Renal cortical epithelial cell (primary cell): ENCODE data around the gene ZDHHC7. TPM values are rescaled to one million over a fixed set of nuclear protein-coding genes. Genes with fewer than 3 reads are reported as not detected.

ENCODE experiments used
- DNase-seq: peaks from one replicate; pipeline ENCODE4 v3.0.0-alpha.2; 2011; ENCODE audit warnings: low read depth
- total RNA-seq: library from RNA; depleted of rRNA; stranded (reverse); fragments of >200 nt; gene quantifications from 2 replicates; pipeline ENCODE4 v1.2.3, GENCODE V29; 2014

The ZDHHC7 gene
- total RNA-seq, 1 donor from 2014 or later: 133 TPM

DNA sequence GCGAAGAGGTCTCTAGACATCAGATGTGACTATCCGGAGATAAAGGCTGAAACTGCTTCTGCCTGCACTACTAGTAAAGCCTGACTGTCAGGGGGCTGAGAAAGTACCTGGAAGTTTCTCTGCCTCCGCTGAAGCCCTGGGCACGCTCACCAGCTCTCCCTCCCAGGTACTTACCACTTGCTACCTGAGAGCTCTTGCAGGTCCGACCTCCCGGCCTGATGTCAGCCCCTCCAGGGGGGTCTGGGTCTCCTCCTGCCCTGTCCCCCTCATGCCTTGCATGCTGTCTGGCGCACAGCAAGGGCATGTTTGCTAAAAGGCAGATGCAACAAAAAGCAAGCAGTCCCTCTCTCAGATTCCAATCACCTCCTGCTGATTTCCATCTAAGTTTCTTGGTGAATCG lies 17.4 kb downstream of the ZDHHC7 start:
- DNase-seq: no peak

DNA sequence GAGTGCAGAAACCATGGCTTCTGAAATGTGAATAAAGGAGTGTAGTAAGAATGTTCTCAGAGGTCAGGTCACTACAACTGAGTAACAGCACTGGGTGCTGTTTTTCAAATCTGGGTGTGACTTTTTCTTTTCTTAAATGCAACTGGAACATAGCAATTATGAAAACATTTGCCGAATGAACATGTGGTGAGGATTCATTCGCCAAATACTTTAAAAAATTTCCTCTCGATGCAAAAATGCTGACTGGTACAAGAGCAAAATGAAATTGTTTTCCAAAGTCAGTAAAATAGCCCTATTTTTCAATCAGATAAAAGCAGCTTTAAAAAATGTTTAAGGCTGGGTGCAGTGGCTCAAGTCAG lies 18.6 kb downstream of the ZDHHC7 start:
- no peak for DNase-seq

DNA sequence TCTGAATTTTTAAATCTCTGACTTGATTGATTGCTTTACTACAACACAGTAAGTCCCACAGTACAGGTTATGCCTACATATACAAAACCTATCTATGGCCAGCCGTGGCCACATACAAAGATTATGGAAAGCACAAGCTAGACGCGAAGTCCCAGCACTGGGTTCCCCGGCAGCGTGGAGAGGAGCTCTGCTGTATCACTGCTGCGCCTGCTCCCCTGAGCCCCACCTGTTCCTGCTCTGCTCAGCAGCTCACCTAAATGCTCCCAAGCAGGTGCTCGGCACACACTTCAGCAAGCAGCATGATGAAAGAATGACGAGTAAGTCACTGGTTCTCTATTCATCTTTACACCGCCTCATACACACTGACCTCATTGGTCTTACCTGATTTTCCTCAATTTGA lies 20.6 kb downstream of the ZDHHC7 start:
- no peak for DNase-seq

DNA sequence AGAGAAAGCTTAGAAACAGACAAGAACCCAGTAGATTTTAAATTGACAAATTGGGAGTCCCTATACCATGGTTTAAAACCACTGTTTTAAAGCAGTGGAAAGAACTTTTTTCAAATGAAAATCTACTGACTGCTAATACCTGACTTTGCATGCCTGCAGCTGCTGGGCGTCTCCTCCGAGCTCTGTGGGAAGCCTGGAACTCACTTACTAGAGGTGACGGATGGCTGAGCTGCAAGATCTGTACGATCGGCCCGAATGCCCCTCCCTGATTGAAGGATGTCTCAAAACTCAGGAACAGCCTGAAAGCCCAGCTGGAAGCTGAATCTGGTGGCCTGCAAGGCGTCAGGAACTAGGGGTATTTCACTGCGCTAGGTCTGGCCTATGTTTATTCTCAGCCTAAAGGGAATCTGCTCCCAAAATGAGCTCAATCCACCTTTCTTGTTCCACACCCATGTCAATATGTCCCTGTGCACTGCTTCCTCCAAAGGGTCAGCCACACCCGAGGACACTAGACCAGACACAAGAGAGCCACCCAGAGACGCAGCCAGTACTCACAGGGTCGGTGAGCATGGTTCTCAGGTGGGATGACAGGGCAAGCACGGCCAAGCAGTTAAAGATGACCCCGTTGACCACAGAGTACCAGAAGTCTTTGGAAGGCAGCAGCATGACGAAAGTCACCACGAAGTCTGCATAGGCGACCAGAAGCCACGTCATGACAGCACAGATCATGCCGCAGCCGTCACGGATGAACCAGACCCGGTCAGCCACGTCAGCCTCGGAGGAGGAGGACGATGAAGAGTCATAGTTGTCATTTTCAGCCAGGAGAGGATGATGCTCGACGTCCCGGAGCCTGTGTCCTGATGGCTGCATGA lies 21.4 kb downstream of the ZDHHC7 start:
- DNase-seq: no peak

DNA sequence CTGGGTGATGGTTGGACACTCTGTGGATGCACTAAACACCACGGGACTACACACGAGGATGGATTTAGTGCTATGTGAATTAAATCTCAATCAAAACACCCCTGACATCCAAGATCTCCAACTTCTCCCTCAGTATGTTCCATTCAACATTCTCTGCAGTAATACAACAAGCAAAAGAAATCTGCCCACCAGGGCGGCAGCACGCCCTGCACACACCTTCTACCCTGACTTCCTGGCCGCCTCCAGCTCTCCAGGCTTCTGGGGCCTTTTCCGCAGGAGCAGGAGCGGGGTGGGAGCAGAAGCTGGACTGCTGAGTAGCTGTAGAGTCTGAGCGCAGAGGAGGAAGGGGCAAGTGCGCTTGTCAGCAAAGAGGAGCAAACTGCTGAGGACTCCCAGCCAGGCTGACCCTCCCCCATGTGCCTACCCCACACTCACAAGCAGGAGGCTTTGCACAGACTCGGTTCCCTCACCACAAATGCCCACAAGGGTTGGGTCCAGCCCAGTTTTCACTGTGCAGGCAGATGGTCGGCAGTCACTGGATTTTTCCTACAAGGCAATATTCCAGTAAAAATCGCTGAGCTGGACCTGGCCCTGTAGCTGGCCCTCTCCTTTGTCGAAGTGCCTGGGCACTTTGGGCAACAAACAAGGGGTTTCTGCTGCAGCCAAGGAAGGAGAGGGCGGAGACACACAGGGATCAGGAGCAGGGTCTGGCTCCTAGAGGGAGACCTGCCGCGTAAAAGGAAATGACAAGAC lies 22.8 kb downstream of the ZDHHC7 start:
- no peak for DNase-seq

DNA sequence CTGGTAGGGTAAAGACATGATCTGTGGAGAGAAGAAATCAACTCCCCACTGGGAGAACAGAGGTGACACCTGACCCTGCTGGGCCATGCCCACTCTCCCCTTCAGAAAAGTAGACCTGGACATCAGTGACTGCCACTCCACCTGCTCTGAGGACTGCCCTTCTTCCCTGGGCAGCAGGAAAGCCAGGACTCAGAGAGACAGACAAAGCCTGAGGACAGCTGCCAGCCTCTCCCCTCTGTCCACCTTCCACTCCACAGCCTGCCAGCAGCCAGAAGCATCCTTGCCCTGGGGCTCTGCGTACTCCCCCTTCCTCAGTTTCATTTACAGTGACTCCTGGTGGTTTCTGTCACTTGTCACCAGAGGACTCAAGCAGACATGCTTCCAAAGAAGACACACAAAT lies 24.5 kb downstream of the ZDHHC7 start:
- no peak for DNase-seq

DNA sequence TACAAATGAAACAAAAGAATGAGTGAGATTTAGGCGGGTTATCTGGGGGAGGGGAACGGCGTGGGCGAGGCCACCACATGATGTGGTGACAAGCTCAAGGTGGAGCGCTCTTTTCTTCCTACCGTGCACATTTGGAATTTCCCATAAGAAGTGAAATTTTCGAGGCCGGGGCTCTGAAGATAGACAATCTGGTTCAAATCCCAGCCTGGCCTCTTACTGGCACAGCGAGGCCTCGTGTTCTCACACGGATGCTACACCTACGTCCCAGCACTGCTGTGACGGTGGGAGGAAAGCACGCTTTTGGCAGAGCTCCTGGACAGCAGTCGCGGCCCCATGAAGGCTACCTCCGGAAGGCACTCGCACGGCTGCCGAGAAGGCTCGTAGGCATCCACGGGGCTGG lies 25.2 kb downstream of the ZDHHC7 start:
- DNase-seq: no peak

DNA sequence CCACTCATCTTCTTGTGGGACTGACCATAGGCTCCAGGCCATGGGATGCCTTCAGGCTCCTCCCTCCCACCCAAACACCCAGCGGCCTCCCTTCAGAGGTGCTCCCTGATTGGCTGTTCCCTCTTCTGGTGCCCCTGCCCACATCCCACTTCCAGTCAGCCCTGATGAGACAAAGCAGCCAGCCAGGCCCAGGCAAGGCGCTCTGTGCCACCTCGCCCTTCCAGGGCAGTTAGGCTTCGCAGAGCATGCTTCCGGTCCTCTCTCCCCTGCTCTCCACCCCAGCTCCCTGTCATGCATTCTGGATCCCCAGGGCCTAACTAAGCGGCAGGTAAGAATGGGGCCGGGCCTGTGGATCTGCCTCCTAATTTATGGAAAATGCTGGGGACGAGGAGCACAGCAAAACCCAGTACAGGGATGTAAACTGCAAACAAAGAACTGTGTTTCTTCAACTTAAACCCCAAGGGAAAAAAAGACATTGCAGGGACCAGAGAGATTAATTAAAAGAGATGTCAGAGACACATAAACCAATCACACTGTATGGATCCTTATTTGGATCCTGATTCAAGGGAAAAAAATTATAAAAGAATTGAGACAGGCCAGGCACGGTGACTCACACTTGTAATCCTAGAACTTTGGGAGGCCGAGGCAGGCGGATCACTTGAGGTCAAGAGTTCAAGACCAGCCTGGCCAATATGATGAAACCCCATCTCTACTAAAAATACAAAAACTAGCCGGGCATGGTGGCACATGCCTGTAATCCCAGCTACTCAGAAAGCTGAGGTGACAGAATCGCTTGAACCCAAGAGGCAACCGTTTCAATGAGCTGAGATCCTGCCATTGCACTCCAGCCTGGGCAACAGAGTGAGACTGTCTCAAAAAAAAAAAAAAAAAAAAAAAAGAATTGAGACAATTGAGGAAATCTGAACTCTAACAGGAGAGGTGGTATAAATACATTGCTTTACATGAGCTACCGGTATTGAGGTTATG lies 26.0 kb downstream of the ZDHHC7 start:
- DNase-seq: peak; percentile 85

DNA sequence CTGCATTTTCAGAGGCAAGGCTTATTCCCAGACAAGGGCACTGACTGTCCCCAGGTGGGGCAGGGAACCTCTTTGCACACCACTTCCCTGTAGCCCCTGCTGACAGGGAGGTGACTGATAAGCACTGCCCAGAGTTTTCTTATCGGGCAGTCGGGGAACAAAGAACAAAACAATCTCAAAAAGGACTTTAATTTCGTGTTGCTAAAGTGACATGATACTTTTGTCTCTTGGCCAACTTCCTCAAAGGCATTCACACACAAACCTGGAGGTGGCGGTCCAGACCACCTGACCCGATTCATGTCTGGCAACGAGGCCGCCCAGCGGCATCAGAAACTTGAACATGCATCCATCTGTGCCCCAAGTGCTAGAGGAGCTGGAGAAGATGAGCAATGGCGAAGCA lies 28.9 kb downstream of the ZDHHC7 start:
- no peak for DNase-seq

DNA sequence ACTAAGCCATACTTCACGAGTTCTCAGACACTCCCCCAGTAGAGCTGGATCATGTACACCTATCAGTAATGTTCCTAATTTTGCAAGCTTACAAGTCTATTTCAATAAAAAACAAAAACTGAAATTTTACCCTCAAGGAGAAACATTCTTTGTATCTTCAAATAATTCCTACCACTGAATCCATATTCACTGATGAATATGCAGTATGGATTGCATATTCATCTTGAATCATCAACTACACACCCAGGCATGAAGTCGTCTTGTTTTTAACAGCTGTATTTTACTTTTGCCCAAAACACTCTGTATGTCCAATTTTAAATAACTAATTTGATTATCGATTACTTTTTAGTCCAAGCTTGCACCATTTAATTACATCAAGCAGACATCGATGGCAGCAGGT lies 31.8 kb downstream of the ZDHHC7 start:
- no peak for DNase-seq

DNA sequence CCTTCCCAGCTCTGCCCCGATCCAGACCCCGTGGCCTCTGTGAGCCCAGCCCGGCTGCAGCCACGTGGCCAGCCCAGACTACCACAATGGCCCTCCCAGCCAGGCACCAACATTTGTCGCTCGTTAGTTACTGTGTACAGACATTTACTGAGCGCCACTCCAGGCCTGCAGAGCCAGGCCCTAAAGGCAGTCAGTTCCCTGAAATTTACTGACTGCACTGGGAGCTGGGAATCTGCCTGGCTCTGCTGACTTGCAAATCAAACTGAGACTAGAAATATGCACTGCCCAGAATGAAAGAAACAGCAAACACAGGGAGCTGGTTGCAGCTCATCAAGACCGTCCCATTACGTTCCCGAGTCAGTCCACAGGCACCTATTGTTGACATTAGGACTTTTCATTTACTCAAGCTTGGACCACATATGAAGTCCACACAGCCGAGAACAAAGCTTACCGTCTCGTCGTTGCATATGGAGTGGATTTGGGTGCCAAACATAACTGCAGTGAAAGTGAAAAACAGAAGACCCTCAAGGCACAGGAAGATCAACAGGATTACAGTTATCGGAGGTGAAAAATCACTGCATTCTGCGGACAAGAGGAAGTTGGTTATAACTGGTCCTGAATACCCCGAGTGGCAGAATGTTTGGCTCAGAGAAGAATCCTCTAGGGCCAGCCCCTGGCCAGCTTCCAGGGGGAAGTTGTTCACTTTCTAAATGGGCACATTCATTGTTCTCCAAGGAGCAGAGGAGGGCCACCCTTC lies 34.5 kb downstream of the ZDHHC7 start:
- no peak for DNase-seq

DNA sequence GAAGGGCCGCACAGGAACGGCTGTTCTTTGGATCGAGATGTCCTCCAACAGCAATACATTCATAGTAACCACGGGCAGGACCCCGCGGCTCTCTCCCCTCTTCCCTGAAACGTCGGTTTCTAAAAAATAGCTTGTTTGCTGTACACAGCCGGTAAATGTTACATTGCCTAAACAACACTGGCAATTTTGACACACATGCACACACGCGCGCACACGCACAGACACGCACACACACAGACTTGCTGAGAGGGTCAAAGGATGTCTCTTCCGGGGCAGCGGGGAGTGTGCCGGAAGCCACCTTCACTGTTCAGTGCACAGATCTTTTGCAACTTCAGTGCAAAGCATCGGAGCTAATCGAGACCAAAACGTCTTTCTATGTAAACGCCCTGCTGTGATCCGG lies 35.8 kb downstream of the ZDHHC7 start:
- DNase-seq: no peak

DNA sequence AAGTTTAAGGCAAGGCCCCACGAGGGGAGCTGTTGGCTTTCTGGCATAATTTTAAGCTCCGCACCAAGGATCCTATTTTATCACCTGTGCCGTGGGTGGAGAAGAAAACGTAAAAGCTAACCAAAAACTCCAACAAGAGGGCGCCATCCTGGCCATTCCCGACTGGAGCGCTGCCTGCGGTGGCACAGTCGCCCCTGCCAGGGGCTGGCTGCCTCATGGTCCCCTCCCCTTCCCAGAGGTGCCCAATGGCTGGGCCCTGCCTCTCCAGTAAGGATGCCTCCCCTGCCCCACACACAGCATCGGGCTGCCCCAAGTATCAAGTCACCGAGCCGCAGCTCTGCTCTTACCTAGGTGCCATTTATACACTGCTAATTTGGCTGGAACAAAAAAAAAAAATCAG lies 36.3 kb downstream of the ZDHHC7 start:
- DNase-seq: no peak

DNA sequence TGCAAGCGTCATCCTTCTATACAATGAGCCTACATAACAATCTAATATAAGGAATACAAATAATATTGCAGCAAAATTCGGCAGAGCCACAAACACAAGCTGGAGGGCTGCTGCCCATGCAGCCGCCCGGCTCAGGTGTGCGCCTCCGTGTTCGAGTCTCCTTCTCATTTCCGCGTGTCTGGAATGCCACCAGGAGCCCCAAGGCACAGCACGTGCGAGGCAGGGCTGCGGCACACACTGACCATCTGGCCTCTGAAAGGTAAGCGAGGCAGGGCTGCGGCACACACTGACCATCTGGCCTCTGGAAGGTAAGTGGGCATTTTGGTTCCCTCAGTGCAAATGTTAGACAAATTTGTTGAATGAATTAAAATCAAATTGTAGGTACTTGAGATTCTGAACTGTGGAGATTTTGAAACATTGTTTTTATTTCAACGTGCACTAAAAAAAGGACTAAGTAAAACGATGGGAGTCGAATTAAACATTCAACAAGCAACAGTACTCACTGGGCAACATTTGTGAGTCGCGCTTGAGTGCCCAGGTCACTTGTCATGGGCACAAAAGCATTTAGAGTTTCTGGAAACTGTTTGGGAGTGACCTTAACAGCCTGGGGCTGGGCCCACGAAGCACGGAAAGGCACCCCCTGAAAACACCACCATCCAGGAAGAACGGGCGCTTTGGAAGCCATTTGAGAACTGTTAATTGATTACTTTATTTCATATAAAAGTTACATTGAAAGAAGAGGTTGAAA lies 37.4 kb downstream of the ZDHHC7 start:
- DNase-seq: peak; percentile 42

DNA sequence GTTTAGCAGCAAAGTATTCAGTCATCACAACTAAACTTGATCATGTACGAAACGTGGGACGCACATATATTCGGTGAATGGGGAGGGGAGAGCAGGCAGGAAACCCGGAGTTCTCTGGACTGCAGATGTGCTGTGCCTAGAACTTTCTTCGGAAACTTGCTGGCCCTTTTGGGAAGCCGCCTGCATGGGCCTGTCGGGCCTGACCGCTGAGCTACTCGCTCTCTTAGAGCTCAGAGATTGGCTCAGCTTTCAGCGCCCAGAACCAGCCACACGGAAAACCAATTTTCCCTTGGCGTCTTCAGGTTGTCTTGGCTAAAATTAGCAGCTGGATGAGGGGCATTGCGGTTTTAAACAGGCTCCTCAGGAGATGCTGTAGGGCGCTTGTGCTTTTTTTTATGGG lies 38.1 kb downstream of the ZDHHC7 start:
- no peak for DNase-seq

DNA sequence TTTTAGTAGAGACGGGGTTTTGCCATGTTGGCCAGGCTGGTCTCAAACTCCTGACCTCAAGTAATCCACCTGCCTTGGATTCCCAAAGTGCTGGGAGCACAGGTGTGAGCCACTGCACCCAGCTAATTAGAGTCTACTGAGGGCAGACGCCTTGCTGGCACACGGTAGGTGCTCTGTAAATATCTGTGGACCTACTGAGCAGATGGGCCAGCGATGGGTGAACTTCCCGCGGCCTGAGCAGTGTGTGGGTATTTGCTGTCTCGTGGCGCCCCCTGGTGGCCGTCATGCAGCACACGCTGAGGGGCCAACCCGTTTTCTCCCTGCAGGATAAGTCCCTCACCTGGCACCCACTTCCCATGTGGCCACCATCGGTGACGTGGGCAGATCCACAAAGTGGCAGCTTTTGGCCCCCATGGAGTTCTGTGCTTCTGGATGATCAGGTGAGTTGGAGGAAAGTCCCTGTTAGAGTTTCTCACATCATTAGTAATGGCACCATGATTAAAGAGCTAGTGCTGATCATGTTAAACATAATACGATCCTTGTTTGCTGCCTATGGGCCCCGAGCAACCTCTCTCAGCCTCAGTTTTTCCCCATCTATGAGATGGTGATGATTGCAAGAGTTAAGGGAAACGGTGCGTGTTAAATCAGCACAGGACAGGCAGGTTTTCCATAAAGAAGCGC lies 40.7 kb downstream of the ZDHHC7 start:
- peak; percentile 51 for DNase-seq

DNA sequence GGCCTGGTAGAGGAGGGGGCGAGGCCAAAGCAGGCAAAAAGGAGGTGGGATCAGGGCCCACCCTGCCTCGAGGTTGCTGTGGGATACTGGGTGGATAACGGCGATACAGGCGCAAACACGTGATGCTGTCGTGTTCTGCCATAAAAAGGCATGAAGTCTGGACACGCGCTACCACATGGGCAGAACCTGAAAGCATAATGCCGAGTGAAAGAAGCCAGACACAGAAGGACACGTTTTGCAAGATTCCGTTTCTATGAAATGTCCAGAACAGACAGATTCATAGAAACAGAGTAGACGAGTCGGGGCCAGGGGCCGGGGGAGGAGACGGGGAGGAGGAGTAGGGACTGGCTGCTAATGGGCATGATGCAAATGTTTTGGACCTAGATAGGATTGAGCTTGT lies 43.5 kb downstream of the ZDHHC7 start:
- no peak for DNase-seq

DNA sequence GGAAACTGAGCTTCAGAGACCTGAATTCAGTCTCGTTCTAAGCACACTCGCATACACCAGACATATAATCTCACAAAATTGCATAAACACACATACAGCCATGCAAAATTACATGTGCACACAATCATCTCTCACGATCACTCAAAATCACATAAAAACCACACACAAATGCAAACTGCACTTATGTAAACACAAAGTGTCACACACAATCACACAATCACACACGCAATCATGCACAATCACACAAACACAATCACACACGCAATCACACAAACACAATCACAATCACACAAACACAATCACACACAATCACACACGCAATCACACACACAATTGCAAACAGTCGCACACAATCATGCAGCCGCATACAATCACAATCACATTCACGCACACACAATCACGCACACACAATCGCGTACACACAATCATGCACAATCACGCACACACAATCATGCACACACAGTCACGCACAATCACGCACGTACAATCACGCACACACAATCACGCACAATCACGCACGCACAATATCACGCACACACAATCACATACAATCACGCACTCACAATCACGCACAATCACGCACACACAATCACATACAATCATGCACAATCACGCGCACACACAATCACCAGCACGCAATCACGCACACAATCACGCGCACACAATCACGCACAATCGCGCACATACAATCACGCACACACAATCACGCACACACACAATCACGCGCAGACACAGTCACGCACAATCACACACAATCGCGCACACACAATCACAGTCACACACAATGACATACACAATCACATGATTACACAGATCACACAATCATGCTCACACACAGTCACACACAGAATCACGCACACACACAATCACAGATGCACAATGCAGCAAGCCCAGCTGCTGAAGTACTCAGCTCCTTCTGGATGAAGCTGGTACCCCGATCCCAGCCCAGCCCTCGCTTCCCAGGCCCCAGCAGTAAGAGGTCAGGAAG lies 45.6 kb downstream of the ZDHHC7 start:
- no peak for DNase-seq
